NCI-H2107 treated with DMSO at 0.1 percent for 48 hours (cell line): ENCODE results near the gene CYB5D1.

Experiments
- DNase-seq: peaks from one replicate; lab custom pipeline; 2025; ENCODE audit not compliant: unreplicated experiment; lab: John Stamatoyannopoulos, UW

Gene CYB5D1

DNA sequence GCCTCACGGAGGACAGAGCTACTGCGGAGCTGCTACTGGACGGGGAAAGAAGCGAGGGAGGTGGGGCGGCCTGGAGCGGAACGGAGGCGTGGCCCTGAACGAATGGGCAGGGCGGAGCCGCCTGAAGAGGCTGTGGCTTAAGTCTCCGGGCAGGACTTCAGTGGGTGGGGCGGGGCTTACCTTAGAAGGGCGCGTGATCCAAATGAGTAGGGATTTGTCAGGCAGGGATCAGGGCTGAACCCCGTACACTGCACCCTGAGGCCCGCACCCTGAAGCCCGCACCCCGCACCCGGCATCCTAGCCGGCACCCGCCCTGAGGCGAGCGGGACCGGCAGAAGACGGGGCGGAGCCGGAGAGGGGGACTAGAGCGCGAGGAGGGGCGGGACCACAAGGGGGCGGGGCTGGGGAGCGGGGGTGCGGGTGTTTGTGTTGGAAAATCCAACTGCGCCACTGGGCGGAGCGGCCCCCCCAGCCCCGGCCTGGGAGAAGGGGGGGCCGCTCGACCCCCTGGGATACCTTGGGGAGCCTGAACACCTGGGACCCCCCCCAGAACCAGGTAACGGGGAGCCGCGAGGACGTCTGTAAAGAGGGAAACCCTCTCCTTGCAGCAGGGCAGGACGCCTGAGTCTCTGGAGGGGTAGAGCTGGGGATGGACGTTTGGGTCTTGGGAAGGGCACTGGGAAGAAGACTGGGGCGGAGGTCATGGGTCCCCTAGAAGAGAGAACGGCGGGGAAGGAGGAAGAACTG, 23.8 kb upstream of the CYB5D1 start, which contains the start of gene KDM6B:
TSS of gene KDM6B (plus strand) at position 423 of the 747 bp plus-strand sequence. CDS start 11,338 bp downstream, outside the sequence.
- DNase-seq, result peak; percentile 43

DNA sequence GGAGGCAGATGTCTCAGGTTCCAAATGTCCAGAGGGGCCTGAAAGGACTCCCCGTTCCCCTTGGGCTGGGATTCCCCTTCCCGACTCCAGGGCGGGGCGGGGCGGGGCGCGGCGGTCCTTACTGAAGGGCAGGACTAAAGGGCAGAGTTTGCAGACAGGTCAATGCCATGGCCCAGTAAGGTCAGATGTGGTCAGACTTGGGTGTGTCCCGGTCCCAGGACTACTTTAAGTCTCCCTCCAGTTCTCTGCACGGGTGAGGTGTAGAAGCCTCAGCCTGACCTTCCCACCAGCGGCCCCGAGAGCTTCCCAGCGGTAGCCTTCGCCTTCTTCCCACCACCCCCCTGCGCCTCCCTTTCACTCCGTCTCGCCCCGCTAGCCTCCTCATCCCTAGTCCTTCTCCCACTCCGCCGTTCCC, 23.3 kb upstream of the CYB5D1 start:
- no peak for DNase-seq

DNA sequence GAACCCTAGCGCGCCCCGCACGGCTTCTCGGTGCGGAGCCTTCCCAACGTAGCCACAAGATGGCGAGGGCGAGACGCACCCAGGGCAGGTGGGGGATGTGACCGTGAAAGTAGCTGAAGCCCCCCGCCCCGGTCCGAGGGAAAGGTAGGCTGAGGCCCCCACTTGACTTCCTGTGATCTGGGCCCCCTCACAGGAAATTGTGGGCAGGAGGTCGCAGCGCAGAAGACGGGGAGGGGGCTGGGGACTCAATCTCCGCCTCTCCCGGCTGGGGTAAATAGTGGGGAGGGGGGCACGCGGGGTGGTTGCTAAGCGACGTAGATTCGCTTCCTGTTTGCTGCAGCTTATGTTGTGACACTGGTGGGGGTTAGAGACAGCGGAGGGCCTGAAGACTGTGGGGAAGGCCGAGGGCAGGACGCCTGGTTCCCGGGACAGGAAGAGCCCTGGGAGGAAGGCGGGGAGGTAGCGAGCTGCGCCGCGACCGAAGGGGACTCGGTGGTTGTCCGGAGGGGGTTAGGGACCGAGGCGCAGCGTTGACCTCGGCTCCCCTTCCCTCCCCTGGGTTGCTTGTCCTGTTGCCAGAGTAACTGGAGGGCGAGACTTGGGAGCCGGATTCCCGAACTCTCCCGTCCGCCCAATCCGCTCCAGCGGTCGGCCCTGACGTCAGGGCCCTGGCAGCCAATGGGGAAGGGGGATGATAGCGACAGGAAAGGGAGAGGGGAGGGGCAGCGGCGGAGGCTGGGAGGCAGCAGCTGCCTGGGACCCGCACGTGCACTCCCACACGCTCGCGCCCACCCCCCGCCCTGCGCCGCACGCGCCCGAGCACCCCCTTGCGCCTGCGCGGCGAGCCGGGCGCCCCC, 22.6 kb upstream of the CYB5D1 start:
- DNase-seq, result peak; percentile 79

DNA sequence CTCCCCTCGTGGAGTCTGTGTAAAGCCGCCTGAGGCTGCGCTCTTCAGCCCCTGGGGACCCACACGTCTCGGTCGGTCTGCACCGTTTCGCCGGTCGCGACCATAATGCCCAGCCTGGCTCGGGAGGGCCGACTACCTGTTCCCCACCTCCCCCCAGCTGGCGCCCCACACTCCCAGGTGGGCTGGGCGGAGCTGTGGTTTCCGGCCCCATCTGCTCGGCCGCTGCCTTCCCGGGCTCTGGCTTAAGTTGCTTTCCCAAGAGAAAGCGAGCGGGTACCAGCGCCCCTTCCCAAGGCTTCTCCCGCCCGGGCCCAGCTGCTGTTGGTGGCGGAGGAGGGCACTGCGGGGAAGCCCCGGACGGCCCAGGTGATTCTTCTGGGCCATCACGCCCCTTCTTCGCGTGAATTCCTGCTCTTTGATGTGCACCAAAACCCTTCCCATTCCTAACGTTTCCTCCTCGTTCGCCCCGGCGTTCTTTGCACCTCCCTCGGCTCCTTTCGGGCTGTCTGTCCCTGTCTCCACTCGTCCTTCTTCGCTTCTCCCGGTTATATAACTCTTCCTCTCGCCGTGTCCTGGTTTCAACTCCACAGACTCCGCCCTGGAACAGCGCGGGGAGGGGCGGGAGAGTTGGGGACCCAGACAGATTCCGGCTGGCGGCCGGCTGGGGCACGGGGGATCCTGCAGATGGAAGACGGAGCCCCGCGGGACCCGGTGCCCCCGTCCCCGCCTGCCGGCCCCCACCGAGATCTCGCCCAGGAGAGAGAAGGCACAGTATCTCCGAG, 21.8 kb upstream of the CYB5D1 start:
- DNase-seq, result peak; percentile 39

DNA sequence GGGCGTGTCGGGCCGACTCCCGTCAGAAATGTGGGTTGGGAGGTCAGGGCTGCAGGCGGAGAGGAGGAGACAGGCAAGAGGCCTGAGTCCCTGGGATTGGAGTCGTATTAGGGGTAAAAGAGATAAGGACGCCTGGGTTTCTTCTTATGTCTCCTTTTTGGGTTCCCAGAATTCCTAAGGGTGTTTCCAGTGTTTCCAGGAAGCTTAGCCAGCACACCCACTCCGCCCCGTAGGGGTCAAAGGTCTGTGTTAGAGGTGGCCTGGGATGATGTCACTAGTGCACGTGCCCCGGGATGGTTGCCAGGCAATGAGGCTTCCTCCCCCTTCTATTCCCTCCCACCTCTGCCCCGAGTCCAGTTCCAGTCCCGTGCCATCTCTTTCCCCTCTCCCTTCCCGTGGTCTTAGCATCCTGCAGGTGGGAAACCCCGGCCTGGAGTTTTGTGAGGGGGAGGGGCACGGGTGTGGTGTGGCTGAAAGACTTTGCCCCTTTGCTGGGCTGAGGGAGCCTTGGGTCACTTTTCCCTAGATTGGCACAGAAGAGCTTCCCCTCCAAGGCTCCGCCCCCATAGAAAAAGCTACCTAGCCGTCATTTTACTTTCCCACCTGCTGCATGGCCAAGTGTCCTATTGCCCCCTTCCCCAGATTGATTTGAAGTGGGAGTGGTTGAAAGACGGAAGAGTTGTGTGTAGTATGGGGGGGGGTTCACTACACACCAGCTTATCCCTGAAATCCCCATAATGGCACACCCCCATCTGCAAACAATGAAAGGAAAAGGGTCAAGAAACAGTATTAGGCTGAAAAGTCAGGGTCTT, 21.0 kb upstream of the CYB5D1 start:
- peak; percentile 86 for DNase-seq

DNA sequence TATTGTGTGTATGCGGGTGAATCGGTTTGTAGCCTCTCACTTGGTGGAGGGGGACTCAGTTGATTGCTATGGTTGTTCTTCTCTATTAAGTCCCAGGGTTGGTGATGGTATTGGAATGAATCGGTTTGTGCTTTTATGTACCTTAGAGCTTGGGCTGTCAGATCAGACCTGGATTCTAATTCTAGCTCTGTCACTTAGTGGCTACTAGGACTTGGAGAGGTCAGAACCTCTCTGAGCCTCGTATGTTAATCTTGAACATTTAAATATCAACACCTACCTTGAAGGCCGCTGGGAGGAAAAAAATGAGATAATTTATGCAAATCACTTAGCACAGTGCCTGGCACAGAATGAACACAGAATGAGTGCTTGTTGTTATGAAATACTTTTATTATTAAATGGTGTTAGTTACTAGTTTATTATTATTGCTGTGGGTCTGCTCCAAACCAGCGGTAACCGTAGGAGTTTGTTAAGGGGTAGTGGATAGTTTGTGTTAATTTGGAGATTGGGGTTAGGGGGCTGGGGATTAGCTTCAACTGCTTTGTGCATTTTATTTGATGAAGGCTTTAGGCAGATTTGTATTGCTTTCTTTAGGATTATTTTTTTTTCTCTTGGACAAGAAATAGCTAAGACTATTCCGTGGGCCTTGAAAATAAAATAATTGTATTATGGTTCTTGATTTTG, 20.3 kb upstream of the CYB5D1 start:
- no peak for DNase-seq

DNA sequence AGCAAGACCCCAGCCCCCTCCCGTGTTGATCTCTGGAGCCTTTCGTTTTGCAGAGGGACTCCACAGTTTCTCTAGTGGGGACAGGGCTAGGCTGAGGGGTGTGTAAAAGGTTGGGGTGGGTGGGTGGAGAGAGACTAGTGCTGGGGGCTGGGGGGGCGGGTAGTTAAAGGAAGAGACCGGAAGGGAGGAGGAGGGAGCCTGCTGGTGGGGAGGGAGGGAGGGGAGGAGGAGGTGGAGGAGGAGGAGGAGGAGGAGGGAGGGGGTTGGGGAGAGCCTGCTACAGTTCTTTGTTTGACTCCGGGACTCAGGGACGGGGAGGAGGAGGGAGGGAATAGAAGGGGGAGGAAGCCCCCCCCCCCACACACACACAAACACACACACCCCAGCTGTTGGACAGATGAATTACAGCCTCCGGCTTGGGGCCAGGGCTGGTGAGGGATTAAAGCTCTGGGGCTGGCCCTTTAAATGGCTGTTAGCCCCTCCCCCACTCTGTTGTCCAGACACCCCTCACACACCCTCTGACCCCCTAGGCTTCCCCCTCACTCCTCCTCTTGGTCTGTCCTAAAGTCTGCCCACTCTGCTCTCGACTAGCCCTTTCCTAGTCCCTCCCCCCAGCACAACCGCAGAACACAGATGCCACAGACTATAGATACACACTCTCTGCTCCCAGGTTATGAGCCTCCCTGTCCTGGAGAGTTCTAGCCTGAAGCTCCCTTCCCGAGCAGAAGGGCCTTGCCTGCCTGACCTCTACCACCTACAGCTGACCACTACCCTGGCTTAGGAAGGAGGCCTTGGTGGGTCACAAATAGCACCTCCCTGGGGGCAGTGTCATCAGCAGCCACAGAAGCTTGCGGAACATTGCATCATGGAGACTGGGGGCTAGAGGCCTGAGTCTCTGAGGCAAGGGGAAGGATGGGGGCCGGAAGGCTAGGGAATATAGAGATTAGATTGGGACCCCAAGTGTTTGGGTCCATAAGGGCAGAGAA, 19.4 kb upstream of the CYB5D1 start:
- no peak for DNase-seq

DNA sequence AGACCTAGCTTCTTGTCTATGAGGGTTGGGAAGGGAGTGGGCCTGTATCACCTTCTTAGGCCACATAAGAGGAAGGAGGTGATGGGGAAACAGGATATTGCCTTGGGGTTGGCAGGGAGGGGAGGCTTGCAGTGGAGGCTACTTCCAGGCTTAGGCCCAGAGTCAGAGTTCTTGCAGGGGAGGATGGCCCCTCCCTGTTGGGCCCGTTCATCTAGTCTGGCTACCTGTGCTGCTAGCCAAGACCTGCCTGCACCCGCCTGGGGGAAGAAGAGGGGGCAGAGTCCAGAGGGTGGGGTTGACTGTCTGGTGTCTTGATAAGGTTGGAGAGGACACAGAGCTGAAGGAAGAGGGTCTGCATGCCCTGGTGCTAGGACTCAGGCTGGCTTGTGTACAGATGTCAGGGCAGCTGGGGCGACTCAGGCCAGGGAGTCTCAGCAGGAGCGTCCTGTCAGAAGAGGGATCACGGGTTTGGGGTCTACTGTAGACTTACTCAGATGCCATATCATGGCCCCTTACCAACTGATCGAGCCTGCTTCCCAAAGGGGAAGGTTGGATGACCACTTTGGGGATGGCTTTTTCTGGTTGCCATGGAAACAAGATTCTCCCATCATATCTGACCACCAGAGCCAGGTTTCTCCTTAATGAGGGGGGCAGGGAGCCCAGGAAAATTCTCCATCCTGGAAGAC, 18.5 kb upstream of the CYB5D1 start:
- no peak for DNase-seq

DNA sequence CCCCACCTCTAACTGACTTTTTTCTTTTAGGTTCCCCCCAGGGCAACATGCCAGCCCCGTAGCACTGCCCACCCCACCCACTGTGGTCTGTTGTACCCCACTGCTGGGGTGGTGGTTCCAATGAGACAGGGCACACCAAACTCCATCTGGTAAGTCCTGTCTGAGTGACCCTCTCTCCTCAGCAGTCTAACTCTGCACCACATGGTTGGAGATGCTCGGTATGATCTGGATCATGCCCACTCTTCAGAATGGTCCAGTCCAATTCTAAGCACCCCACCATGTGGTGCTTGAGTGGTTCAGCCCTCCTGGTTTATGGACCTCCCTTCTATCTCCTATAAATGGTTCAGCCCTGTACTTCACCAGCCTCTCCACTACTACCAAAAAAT, 17.9 kb upstream of the CYB5D1 start:
- no peak for DNase-seq

DNA sequence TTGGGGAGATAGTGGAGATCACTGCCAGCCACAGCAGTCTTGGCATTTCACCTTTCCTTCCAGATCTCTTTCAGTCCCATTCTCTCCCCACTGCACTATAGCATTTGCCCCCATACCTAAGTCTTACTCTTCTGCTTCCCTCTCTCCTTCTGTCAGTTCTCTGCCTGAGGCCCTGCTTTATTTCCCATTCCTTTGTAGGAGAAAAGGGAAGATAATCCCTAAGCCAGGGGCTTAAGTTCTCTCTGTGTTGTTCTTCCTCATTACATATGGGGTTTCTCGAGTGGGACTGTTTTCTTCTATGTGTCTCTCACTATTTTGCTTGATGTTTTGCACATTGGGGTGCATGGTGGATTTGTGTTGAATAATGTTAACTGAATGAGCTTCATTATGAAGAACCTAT, 17.4 kb upstream of the CYB5D1 start:
- no peak for DNase-seq

DNA sequence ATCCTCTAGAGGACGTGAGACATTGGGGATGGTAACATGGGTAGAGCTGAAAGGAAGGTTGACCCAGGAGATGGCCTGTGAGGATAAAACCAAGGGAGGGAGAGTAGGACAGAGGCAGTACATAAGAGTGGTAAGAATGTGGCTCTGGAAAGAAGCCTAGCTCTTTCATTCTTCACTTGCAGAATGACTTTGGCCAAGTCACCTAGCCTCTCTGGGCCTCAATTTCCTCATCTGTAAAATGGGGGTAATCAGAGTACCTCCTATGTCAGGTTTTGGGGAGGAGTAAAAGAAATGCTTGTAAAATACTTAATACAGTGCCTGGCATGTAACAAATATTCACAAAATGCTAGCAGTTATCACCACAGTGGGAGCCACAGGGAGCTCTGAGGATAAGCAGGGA, 16.9 kb upstream of the CYB5D1 start:
- DNase-seq, result no peak

DNA sequence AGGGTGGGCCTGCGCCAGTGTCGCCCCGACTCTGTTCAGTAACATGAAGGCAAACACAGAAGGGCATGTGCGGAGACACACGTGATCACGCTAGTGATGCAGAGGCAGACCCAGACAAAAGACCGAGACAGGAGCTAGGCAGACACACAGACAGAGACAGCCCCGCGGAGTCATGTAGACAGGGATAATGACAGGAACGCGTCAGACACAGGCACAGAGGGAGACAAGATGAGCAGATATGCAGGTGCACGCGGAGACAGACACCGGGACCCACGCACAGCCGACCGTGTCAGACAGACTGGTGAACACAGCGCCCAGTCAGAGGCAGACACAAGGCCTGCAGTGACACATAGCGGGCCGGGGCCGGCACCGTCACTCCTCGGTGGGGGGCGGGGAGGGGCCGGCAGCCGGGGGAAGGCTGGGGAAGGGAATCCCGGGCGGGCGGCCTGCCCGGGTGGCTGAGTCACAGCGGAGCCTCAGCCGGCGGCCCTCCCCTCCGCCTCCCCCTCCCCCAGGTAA, 16.3 kb upstream of the CYB5D1 start:
- DNase-seq, result peak; percentile 26

DNA sequence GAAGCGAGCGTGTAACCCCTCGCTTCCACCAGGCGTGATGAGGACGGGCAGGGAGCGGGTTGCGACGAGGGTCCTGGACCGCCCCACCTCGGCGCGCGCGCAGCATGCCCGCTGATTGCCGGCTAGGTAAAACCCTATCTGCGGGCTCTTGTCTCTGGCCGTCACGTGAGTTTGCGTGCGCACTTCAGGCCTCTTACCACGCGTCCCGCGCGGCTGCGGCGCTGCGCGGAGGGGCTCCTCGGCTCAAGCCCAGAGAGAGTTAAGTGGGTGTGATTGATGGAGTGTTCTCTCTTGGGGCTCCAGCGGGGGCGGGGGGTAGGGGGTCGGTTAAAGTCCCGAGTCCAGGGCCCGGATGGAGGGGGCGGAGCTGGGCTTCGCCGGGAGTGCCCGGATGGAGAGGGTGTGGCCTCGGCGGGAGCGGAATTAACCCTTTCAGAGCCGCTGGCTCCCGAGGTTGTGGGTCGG, 15.9 kb upstream of the CYB5D1 start:
- DNase-seq, result peak; percentile 60

DNA sequence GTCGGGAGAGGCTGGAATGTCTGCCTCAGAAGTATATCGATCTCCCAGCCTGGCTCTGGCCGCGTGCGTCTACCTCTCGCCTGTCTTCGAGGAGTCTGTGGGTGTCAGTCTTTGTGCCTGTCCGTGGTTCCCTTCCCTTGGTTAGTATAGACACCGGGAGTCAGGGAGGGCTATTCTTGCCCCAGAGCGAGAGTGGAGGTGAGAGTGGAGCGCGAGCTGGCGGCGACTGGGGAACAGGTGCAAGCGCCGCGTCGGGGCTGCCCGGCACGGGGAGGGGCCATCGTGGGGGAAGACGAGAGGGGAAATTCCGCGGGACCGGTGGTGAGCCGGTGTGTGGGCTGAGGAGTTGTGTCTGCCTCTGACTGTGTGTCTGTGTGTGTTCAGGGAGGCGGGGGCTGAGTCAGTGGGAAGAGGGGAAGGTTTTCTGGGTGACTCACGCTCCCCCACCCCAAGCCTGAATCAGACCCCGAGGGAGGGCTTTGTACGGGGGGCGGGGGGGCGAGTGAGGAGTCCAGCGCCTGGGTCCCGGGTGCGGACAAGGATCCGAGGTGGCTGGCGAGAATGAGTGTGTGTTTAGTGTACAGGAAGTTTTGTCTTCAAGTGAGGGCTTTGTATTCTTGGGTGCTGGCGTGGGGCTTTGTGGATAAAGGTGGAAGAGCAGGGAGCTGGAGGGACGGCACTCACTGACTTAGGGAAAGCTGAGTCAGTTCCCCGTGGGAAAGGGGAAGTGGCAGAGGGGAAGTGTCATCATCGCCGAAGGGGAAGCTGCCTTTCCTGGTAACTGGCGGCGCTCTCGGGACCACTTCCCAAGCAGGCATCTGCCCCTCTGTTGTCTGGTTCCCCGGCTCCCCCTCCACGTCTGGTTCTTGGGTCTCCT, 15.2 kb upstream of the CYB5D1 start:
- DNase-seq, result no peak

DNA sequence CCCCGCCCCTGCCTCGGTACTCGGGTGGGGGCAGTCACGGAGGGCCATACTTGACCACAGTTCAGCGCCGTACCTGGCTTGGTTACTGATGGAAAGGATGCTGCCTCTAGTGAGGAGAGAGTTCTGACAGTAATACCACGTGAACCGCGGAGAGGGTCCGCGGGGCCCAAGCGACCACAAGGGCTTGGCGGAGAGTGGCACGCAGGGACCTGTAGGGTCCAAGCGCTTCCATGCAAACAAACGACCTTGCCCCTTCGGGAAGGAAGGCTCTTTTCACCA, 14.6 kb upstream of the CYB5D1 start:
- no peak for DNase-seq

DNA sequence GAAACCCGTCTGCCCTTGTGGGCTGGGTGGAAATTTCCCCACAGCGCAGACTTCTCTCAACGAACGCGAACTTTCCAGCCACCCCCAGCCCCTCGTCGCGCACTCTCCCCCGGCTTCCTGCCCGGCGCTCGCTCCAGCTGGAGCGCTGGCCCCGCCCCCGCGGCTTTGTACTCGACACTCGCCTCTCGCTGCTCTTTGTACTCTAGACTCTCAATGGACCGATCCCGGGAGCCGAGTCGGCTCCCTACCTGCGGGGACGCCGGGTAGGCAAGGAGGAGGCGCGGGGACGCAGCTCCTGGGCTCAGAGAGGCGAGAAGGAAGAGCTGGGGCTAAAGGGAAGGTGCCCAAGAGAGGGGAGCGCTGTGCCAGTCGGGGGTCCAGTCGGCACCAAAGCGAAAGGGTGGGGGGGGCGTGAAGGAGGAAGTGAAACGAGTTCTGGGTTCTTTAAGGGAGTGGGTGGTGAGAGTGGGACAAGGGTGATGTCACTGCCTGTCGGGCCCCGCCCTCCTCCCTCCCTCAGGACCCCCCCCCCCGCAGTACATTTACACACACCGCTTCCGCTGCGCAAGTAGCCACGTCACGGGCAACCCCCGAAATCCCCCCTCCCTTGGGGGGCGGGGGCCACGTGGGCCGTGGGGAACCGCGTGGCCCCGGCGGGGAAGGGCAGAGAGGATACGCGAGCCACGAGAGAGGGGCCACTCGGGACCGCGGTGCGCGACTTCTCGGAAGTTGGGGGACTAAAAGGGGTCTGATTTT, 14.1 kb upstream of the CYB5D1 start:
- DNase-seq, result peak; percentile 52
